ENCODE measurements around the gene C14orf119. TPM values are rescaled to one million over a fixed set of nuclear protein-coding genes. Genes with fewer than 3 reads are reported as not detected.

Gene C14orf119
- total RNA-seq, 2 experiments from 2014 or later, result 51.6 to 56.5 TPM

DNA sequence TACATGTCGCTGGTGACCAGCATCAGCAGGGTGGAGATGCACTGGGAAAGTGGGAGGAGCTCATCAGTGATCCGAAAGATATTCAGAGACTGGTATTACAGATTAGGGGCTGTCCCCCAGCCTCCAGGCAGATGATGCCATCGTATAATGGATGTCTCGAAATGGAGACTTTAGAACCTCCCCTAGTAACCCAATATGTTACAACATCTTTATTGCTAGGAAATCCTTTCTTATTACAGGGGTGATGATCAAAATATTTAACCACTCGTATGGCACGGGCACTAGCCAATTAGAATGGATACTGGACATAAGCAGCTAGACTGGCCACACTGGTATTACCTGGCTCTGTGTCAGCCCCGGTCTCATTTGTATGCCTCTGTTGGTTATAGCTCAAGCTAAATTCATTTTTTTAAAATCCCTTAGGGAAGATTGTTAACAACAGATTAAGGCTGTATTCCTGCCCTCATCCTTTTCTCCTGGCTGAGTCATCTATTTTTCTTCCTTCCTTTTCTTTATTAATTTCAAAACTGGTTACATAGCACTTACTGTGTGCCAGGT lies 34.5 kb downstream of the C14orf119 start:
- ChIA-PET POLR2A (no interaction called here), CTCF (interaction anchor here (1.4 kb wide), 1 partner anchor 169 kb away, joined by 3 read pairs; no protein-coding TSS in a partner anchor)

DNA sequence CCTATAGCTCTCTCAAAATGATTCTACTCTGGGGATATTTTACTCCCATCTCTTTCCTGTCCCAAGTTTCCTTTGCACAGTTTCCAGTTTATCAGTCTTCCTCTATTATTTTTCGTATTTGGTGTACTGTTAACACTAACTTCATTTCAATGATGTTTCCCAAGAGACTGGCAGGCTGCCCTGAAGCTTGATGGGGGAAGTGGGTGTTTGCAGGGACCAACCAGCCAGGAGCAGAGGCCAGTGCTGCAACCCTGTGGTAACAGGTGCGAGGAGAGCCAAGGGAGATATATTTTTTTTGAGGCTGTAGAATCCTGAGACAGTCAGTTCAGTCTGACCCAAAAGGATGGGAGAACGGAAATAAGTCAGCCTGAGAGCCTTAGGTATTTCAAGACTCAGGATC lies 35.6 kb downstream of the C14orf119 start:
- CTCF ChIA-PET, result interaction anchor here (0.9 to 1.4 kb wide), 3 partner anchors 10 to 168 kb away, joined by 3 to 4 read pairs (median 3); no protein-coding TSS in a partner anchor
- POLR2A ChIA-PET, result no interaction called here

DNA sequence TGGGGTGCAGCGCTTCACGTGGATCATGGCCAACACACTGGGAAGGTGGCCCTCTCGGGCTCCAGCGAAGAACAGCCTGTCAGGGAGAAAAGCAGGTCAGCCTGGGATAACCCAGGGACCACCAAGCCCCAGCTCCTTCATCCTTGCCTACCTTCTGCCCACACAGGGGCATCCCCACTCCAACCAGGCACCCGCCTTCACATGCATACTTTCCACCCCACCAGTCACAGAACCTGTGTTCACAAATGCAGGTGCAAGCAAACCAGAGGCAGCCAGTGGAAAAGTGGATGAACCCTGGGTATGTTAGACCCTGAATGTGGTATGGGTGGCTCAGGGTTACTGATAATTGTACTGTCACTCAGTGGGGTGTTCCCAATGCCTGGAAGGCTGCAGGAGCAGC lies 36.2 kb downstream of the C14orf119 start:
- POLR2A ChIA-PET, result no interaction called here
- CTCF ChIA-PET, result interaction anchor here (0.9 to 1.4 kb wide), 3 partner anchors 11 to 168 kb away, joined by 3 to 4 read pairs (median 3); no protein-coding TSS in a partner anchor

DNA sequence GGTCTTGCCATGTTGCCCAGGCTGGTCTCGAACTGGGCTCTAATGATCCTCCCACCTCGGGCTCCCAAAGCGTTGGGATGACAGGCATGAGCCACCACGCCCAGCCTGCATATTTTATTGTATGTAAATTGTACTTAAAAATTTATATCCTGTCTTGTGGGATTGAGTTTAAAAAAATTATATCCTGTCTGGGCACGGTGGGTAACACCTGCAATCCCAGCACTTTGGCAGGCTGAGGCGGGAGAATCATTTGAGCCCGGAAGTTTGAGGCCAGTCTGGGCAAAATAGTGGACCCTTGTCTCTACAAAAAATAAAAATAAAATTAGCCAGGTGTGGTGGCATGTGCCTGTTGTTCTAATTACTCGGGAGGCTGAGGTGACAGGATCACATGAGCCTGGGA lies 37.7 kb downstream of the C14orf119 start:
- ChIA-PET POLR2A (no interaction called here), CTCF (no interaction called here)

DNA sequence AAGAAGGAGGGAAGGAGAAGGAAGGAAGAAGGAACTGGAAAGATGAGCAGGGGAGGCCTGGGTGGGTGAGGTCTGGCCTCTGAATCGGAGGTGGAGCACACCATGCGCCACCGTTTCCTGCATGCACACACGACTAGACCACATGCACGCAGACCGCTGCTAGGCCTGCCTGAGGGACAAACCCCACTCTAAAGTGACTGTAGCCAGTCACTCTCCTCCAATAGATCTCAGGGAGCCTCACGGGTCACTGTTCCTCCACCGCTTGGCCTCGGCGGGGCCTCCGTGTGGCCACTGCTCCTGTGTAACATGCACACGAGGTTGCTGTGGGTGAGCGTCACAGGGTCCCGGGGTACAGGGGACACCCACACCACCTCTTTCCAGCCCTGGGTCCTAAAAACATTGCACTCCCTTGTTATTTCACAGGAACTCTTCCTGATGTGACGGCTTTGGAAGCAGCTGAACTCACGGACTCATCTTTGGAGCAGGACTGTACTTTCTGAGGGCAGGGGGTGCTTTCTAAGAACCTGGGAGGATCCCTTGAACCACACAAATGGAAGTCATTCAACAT lies 41.3 kb downstream of the C14orf119 start:
- POLR2A ChIA-PET, result no interaction called here
- CTCF ChIA-PET, result interaction anchor here (0.9 to 2.4 kb wide), 2 partner anchors 8 to 16 kb away, joined by 3 to 8 read pairs; no protein-coding TSS in a partner anchor

DNA sequence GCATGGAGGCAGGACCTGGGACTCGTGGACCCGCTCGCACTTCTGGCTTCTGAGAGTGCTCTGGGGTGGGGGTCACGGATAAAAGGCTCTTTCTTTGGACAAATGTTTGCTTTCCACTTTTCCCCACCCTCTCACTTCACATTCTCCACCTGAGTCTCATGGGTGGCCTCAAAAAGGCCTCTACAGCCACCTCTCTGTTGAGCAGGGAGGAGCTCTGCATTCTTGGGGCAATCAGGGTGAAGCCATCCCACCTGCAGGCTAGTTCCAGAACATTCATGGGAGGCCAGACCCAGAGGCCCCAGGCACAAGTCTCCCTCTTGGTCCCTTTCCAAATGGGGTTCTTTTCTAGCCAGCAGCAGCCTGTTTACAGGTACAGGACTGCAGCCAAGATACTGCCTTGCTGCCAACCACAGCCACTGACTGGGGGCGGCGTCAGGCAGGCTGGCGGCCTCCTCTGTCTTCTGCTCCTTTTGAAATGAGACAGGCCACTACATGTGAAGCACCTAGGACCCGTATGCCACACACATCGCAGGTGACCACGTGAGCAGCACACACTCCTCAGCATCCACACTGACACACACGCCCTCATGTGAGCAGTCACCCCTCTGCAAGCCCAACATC lies 42.0 kb downstream of the C14orf119 start:
- ChIA-PET CTCF (interaction anchor here (0.8 to 2.4 kb wide), 3 partner anchors 9 to 17 kb away, joined by 3 to 8 read pairs (median 3); no protein-coding TSS in a partner anchor), POLR2A (no interaction called here)

DNA sequence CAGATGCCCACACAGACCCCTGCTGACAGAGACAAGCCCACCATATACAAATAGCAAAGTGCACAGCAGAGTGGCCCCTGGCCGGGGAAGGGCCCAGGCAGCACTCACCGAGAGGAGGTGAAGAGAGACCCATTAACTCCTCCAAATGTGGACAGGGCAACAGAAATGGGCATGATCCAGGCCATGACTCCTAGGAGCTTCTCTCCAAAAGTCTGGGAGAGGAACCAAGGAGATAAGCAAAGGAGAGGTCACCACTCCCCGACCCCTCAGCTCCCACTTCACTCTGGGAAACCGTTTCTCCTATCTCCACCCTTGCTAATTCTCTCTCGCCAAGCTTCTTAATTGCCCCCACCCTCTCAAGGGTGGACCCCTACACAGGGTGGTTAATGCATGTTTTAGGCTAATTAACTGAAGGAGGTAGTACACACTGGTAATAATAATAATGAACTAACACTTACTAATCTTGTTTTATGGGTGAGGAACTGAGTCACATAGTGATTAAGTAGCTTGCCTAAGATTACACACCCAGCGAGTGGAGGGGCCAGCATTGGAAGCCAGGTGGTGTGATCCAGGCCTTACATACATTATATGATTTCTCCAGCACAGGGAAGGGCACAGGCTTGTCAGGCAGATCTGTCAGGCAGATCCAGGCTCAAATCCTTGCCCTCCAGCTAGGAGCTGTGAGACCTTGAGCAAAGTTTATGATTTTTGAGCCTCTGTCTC lies 42.7 kb downstream of the C14orf119 start:
- POLR2A ChIA-PET, result no interaction called here
- CTCF ChIA-PET, result interaction anchor here (0.8 to 0.9 kb wide), 2 partner anchors 9 to 17 kb away, joined by 3 read pairs; no protein-coding TSS in a partner anchor

DNA sequence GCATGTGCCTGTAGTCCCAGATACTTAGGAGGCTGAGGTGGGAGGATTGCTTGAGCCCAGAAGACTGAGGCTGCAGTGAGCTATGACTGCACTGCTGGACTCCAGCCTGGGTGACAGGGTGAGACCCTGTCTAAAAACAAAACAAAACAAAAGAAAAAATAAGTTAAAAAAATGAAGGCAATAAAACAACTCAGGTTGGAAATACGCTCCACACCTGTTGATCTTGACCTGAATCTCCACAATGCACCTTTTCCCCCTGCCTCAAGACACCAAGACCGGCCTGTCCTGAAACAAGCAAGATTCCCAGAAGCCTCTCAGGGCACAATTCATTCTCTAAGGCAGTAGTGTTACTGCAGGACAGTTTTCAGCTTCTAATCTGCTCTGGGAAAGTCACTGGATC lies 44.6 kb downstream of the C14orf119 start:
- ChIA-PET POLR2A (no interaction called here), CTCF (interaction anchor here (0.7 to 1.1 kb wide), 2 partner anchors 179 to 202 kb away, joined by 3 read pairs; no protein-coding TSS in a partner anchor)

DNA sequence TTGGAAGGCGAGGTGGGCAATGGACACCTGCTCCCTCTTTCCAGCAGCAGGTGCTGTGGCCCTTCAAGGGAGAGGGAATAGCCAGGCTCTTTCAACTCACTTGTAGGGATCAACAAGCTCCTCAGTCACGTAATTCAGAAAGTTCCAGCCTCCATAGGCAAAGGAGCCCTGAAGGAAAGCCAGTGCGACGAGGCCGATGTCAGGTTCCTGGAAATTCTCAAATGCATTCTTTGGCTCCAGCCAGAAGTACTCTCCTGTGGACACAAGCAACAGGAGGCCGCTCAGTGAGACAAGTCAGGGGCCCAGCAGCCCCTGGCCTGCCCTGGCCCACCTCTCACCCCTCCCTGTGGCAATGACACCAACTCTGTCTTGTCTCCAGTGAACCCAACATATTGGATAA lies 45.1 kb downstream of the C14orf119 start:
- ChIA-PET CTCF (interaction anchor here (0.7 kb wide), 1 partner anchor 179 kb away, joined by 3 read pairs; no protein-coding TSS in a partner anchor), POLR2A (no interaction called here)

DNA sequence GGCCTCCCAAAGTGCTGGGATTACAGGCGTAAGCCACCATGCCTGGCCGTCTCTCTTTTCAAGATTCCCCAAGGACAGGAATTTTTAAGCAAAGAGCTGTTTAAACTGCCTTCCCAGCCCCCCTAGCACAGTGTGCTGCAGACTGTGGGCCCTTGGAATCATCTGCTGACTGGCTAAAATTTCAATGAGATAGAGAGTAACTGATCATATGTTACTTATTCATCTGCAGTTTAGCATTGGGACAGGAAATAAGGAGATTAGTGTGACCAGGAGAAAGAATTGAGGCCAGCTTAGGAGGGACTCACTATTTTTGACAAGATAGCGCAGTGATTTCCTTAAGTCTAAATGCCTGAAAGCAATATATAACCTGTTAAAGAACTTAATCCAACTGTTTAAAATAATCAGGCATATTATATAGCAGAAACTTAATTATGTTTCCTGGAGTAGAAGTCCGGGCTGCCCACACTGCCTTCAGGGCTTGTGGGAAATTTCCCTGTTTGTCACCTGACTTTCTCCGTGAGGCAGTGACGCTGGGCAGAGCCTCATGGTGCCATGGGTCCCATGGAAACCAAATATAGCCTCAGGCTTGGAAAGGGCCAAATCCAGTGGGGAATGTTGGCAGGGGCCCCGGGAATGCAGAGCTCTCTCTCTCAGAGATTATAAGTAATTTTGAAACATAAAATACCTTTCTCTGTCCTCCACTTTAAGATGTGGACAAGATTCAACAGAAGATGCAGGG lies 46.6 kb downstream of the C14orf119 start:
- POLR2A ChIA-PET, result no interaction called here
- CTCF ChIA-PET, result interaction anchor here (0.5 to 2.0 kb wide), 2 partner anchors 21 to 1197 kb away, joined by 3 to 7 read pairs; no protein-coding TSS in a partner anchor

DNA sequence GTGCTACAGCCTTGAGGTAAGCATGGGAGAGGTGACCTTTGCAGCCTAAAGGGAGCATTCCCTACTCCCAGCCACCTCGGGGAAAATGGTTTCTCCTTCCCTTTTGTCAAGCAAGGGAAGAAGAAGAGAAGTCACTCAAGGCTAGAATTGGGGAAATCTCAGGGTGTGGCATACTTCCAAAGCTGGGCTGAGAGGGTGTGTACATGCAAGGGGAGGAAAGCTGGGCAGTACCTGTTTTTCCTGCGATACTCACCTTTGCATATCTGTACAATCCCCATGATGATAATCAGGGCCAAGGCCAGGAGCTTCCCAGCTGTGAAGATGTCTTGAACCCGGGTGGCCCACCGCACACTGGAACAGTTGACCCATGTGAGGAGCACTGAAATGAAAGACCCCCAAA lies 47.5 kb downstream of the C14orf119 start:
- CTCF ChIA-PET, result interaction anchor here (0.5 to 2.0 kb wide), 3 partner anchors 8 to 1198 kb away, joined by 3 to 7 read pairs (median 6); no protein-coding TSS in a partner anchor
- POLR2A ChIA-PET, result no interaction called here

DNA sequence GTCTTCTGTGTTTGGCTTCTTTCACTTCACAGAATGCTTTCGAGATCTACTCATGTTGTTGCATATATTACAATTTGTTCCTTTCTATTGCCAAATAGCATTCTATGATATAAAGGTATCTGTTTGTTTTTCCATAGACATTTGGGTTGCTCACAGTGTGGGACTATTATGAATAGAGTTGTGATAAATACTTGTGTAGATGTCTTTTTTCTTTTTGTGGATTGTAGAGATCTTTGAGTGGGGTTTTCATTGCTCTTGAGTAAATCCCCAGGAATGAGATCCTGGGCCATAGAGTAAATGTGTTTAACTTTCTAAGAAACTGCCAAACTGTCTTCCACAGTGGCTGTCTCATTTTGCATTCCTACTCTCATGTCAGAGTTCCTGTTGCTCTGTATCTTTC lies 48.6 kb downstream of the C14orf119 start:
- ChIA-PET POLR2A (no interaction called here), CTCF (no interaction called here)

DNA sequence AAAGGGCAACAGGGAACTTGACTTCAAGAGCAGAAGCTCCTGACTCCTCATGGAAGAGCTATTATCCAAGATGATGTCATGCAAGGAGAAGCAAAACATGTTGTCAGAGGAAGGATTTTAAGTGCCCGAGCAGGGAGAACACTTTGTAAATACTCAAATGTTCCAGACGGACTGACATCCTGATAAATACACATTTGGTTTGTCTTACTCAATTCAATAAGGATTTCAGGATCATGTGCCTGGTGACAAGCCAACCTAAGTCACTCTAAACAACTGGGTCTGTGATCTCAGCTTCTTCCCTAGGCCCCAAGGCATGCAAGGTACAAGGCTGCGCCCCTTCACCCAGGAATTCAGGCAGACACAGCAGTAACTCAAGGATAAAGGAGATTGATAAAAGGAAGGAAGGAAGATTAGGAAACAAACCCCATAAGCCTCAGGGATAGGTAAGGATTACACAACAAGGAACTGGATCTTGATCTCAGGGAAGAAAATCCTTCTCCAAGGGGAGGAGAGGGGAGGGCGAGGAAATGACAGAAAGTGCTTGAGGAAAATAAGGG lies 50.6 kb downstream of the C14orf119 start:
- CTCF ChIA-PET, result no interaction called here

DNA sequence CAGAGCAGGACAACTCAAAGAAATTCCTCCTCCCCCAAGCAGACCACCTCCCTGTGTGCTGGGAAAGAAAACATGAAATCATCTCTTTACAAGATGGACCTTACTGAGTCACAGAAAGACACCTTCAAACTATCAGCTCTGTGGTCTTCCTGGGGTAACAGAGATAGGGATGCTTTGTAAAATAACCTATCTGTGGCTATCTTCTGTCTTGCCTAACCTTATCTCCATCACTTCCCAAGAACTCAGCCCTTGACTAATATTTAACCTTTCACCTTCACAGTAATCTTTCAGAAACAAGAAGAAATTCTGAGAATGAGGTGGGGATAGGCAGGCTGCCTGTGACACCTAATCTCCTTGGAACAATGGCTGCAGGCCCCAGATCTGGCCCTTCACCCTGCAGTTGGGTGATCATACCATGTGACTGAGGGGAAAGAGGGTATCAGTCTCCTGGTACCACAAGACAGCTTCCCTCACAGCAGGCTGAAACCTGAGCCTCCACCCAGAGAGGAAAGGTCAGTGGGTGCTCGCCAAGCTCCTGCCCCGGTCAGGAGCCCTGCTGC lies 51.1 kb downstream of the C14orf119 start:
- POLR2A ChIA-PET, result no interaction called here

More for the DNA sequence above, 50.6 kb downstream of the C14orf119 start:
- POLR2A ChIA-PET, result no interaction called here

DNA sequence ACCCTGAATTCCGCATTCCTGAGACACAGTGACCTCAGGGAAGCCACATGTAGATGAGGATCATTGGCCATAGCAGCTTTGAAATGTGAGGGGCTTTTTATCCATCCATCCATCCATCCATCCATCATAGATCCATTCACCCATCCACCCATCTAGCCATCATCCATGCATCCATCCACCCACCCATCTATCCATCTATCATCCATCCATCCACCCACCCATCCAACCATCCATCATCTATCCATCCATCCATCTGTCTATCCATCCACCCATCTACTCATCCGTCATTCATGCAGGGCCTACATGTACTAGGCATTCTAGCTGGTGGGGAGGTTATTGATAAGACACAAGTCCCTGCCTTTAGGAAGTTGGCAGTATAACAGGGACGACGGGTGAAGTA lies 51.7 kb downstream of the C14orf119 start:
- ChIA-PET POLR2A (no interaction called here), CTCF (interaction anchor here (0.6 kb wide), 1 partner anchor 331 kb away, joined by 3 read pairs; no protein-coding TSS in a partner anchor)

More for the DNA sequence above, 51.1 kb downstream of the C14orf119 start:
- CTCF ChIA-PET, result no interaction called here

DNA sequence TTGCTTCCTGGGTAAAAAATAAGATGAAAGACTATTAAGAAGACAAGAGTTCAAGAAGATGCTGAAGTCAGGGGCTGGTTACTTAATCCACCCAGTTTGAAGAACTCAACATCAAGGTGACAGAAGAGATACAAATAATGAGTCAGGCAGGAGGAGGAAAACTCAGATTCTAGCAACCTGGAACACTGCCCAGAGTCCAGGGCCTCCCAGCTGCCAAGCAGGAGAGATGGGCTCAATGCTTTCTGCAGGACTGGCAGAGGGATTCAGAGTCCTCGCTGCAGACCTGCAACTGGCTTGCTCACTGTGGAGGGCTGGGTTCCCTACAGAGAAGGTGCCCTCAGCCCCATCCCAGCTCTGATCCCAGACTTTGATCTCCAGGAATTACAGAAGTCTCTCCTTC lies 52.4 kb downstream of the C14orf119 start:
- POLR2A ChIA-PET, result no interaction called here
- CTCF ChIA-PET, result no interaction called here

DNA sequence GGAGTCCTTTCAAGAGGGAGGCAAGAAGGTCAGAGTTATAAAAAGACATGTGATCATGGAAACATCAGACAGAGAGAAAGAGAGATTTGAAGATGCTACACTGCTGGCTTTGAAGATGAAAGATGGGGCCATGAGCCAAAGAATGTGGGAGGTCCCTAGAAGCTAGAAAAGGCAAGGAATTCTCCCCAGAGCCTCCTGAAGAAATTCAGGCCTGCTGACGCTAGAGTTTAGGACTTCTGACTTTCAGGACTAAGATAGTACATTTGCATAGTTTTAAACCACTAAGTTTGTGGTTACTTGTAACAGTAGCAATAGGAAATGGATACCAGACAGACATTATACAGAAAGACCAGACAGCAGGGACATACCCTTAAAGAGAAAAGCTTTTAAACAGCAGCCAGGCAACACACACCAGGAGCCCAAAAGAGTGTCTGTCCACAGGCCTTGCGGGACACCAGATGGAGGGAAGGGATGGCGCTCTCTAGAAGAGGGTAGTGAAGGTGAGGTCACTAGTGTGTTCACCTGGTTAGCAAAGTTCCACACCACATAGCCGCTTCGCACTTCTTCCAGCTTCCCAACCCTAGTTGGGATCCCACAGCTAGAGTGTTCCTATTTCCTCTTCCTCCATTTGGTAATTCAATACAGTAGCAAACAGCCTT lies 53.4 kb downstream of the C14orf119 start:
- CTCF ChIA-PET, result no interaction called here

DNA sequence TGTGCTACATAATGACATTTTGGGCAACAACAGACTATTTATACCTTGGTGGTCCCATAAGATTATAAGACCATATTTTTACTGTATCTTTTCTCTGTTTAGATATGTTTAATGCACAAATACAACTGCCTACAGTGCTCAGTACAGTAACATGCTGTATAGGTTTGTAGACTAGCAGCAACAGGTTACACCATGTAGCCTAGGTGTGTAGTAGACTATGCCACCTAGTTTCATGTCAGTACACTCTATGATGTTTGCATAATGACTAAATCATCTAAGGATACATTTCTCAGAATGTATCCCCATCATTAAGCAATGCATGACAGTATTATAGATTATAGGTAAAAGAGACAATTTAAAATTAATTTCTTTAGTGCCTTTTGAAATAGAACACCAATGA lies 54.4 kb downstream of the C14orf119 start:
- ChIA-PET POLR2A (no interaction called here), CTCF (no interaction called here)

More for the DNA sequence above, 53.4 kb downstream of the C14orf119 start:
- POLR2A ChIA-PET, result no interaction called here
